UCSD-AML1 (cell line): Measurements from ENCODE around the gene NHLH1.

ENCODE experiments used
- DNase-seq: peaks from one replicate; lab custom pipeline; 2025; ENCODE audit not compliant: unreplicated experiment; lab: John Stamatoyannopoulos, UW

The NHLH1 gene

DNA sequence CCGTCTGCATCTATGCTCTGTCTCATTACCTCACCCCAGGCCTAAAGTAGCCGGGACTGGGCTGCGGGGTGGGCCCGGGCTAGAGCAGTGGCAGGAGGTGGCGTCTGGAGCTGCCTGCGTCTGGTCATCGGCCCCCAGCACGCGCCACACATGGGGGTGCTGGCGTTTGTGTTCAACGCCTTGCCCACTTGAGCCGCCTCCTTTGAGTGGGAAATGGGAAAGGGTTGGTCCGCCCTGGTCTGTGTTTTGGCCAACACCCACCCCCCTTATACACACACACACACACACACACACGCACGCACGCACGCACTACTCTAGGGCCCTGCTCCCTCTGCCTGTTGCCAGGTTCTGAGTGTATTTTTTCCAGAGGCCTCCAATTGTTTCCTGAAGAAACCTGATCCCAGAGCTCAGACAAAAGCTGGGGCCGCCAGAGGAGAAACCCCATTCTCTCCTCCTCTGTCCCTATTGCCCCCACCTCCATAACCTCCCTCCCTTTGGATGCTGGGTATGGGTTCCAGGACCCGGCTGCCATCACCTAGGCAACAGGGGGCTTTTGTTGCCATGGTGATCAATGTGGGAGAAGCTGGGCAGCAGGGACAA is 43.6 kb downstream of the NHLH1 start:
- no peak for DNase-seq

GRCh38 chr1:160411271-160412027 is 44.6 kb downstream of the NHLH1 start:
- no peak for DNase-seq

- no peak for DNase-seq
Measured at GRCh38 chr1:160412028-160412362, 45.1 kb downstream of the NHLH1 start.

DNA sequence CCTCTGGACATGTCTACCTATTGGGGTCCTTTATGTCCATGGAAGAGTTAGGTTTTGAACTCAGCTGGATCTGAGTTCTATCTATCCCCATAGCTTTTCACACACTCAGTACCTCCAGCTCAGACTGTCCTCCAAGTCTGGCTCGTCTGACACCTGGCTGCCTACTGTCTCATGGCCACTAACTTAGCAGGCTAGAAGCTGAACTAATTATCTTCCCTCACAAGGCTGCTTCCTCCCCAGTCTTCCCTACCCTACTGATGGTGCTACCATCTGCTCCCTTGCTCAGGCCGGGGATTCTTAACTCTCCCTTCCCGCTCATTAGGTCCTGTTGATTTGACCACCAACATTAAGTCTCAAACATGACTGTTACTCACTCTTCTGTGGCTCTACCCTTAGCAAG is 46.8 kb downstream of the NHLH1 start:
- DNase-seq, result no peak

DNA sequence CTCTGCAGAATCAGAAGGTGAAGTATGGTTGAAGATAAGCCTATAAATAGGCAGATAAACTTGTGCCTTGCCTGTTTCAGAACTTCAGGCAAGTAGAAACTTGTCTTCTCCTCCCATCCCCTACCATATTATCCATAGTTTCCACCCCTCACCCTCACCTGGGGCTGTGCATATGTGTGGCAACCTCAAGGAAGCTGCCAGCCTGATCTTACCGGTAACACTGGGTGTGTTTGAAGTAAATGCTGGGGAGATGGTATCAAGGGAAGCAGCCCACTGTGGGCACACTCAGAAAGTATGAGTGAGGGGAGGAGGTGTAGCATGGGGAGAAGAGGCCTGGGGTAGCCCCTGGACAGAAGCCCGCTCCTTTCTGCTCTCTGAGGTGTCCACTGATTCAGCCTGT is 48.0 kb downstream of the NHLH1 start:
- DNase-seq, result no peak

- DNase-seq, result no peak
Measured at GRCh38 chr1:160415696-160416290, 48.9 kb downstream of the NHLH1 start.

- peak; percentile 39 for DNase-seq
Measured at GRCh38 chr1:160416369-160416768, 49.5 kb downstream of the NHLH1 start.

GRCh38 chr1:160418483-160418882 is 51.6 kb downstream of the NHLH1 start:
- no peak for DNase-seq

GRCh38 chr1:160419150-160419837 is 52.4 kb downstream of the NHLH1 start:
- DNase-seq, result no peak

DNA sequence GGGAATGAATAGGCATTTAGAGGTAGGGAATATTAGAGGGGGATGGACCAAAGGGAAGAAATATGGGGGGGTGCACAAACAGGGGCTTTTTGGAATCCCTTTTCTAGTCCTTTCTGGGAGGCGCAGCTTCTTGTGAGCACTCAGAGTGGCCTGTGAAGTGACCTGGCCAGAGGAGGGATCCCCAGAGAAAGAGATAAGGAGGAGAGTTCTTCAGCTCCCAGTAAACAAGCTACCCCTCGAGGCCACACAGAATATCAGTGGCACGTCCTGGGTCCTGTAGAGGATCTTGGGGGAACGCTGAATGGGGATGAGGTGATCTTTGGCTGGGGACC is 52.9 kb downstream of the NHLH1 start:
- no peak for DNase-seq

GRCh38 chr1:160420881-160421842 is 54.3 kb downstream of the NHLH1 start:
- DNase-seq, result no peak

GRCh38 chr1:160421881-160422280 is 55.0 kb downstream of the NHLH1 start:
- DNase-seq, result no peak
